ENCODE measurements around the gene SOX1.

Gene SOX1

DNA sequence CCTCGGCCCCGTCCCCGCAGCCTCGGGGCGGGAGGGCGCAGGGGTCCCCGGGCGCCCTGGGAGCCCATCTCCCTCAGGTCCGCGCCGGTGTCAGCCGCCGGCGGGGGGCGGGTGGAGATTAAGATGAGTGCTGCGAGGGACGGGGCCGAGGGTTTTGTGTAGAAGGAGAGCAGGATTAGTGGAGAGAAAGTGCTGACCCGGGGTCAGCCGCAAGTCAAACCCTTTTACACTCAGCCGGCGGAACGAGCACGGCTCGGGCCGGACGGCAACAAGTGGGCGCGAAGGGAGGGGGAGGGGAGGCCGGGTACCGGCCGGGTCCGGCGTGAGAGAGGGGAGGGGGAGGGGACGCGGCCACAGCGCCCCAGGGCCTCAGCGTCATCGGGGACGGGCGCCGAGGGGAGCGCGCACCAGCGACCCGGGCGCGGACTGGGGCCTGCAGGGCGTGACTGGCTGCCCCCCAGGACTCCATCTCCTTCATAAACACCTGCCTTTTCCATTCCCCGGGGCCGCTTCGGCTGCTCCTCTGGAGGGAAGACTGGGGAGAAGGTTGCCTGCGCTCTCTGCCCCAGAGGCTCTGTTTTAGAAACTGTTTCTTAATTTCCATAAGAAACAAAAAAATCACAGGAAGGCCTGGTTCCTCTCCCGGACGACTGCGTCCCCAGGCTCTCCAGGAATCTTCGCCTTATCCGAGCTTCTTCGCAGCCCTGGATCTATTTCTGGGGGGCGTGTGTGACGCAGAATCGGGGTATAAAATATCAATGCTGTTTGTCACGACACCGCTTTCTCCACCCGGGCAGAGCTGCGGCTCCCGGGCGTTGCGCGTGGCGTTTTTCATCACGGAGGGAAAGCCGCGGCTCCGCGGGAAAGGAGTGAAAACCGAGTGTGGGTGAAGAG is 6.5 kb downstream of the SOX1 start:
- no peak for DNase-seq

DNA sequence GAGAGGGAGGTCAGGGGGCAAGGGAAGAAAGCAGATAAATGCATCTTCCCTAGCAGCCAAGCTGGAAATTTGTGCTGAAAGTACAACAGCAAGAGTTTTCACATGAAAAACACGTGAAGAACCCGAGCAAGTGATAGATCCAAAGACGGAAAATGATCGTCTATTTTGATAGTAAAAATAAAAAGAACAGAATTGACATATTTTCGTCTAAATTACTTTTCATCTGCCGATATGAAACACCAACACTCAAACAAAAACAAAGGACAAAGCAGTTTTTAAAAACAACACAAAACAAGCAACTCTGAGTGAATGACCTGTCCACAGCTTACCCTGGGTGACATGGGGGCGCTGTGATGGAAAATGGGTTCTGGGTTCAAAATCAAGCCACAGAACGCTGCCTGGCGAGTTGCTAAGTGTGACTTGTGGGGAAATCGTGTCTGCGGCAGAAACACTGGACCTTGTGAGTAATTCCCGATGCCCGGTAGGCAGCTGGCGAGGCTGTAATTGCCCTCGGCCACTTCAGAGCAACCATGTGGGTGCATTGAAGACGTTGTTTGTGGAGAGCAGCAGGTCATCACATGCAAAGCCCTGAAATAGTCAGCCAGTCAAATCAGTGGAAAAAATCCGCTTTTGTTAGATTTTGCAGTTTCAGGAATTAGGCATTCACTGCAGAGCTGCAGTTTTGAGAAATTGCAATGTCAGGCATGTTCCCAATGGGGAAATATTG is 7.4 kb downstream of the SOX1 start:
- DNase-seq = no peak

DNA sequence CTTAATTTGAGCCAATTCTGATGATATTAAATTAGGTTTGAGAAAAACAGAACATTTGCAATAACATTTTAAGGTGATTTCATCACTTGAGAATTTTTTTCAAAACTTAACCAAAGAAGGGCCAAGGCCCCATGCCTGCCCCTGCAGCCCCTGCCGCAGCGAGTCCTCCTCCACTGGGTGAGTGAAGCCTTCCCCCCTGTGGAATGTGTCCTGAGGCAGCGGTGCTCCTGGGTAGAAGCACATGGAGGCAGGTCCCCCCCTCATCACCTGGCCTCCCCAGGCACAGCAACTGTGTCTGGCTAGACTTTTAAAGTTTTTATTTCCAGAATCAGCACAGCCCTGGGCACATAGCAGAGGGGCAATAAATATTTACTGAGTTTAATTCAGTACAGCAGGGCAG is 10.8 kb downstream of the SOX1 start:
- no peak for DNase-seq

DNA sequence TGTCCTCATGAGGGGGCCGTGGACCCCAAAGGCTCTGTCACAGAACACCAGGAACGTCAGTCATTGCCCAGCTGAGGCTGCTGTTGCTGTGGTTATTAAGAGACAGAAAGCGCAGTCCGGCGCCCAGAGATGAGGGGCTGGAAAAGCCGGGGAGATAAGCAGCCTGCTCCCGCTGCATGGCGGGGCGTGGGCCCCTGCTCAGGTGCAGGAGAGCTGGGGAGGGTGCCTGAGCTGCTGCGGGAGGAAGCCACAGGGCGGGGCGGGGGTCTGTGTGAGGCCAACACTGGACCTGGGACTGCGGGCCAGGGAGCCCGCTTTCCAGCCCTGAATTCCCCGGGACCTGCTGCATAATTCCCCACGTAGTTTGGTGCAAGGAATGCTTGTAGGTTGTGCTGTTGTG is 11.3 kb downstream of the SOX1 start:
- DNase-seq = no peak

DNA sequence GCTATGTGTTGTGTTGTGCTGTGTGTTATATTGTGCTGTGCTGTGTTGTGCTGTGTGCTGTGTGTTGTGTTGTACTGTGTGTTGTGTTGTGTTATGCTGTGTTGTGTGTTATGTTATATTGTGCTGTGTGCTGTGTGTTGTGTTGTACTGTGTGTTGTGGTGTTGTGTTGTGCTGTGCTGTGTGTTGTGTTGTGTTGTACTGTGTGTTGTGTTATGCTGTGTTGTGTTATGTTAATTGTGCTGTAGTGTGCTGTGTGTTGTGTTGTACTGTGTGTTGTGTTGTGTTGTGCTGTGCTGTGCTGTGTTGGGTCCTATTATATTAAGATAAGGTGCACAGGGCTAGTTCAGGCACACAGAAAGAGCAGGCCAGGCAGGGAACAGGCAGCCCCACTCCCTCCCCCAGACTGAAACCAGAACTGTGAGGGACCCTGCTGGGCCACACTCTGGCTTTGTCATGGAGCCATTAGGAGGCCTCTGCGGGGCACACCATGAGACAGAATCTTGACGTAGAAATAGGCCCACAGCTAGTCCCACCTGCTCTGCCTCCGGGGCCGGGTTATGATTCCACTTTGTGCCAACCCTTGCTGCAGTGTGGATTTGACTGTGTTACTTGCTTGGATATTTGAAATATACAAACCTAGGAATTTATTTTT is 12.1 kb downstream of the SOX1 start:
- DNase-seq = no peak

DNA sequence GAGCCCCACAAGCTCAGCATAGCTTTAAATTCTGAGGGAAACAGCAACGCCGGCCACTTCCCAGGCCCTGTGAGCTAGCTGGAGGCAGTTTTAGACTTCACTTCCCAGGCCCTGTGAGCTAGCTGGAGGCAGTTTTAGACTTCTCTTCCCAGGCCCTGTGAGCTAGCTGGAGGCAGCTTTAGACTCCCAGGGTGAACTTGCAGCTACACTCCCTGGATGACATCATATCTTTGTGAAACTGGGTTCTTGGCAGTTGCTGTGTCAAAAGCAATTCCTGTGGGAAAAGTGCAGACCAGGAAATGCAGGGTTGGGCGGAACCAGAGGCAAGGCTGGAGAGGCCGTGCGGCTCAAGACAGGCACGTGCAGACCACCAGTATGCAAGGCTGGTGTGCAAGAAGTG is 12.7 kb downstream of the SOX1 start:
- DNase-seq = no peak

DNA sequence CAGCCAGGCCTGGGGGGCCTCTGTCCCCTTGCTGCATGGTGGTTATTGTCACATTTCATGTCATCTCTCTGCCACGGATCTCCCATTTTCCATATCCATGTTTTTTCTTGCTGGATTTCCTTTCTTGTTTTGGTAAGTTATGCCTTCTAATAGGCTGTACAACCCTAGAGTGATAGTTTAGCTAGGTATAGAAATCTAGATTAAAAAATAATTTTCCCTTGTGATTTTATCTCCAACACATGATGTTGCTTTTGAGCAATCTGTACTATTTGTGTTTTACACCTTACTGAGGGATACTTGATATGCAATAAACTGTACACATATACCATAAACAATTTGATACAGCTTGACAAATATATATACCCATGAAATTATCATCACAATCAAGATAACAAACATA is 17.0 kb downstream of the SOX1 start:
- DNase-seq = no peak

DNA sequence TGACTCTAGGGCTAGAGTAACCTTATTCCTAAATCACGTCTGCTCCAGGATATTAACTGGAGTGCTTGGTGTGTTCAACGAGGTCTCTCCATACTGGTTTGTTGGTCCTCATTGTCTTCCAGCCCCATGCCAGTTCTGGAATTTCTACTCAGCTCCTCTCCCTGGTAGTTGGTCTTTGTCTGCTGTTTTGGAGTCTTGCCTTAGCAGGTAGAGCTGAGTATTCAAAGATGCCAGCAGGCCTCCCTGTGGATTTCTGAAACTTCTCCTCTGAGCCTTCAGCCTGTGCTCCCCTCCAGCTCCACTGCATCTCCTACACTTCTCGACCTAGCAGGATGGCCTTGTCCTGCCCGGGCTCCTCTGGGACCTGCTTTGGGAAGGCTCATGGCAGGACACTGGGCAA is 25.5 kb downstream of the SOX1 start:
- no peak for DNase-seq

DNA sequence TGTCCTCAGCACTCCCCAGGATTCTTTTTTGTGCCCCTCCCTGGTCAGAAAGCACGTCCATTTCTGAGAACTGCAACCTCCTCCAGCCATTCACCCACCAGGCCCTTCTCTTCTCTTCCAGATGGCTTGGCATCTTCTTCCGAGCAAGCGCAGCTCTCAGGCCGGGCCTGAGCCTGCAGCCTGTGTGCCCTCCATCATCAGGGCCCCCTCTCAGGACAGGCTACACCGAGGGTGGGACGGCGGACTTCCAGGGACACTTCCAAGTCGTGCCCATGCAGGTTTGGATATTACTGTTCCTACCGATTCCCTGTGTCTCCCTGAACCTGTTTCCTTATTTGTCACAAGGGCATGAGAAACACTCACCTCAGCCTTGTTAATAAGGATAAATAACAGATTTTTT is 28.4 kb downstream of the SOX1 start:
- no peak for DNase-seq

DNA sequence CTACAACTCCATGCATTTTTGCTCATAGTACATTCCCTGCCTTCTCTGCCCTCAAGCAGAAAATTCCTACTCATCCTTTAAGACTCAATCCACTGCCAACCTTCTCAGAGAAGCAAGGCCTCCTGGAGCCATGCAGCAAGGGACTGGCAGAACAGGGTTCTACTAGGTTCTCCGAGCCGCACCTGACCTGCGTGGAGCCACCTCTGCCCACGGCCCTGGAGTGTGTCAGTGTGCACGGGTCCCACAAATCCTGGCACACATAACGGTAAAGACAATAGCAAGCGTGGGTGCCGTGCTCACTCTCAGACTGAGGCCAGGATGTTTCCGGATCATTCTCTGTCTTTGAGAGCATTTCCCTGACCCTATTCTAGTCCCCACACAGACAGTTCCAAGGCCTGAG is 30.0 kb downstream of the SOX1 start:
- no peak for DNase-seq

DNA sequence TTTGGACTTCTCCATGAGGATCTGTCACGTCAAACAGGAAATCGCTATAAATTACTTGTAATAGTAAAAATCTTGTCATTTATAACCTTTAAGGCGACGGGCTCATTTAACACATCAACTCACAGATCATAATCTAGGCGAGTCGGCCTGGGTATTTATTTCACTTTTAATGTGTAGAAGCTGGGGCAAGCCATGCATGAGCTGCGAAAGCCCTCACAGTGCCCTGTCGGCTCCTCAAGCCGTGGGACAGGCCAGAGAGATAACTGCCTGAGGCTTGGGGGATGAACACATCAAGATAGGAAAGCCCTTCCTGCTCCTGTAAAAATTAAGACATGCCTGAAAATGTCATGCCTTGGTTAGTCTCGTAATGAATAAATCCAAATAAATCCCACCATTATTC is 30.8 kb downstream of the SOX1 start:
- DNase-seq = no peak

DNA sequence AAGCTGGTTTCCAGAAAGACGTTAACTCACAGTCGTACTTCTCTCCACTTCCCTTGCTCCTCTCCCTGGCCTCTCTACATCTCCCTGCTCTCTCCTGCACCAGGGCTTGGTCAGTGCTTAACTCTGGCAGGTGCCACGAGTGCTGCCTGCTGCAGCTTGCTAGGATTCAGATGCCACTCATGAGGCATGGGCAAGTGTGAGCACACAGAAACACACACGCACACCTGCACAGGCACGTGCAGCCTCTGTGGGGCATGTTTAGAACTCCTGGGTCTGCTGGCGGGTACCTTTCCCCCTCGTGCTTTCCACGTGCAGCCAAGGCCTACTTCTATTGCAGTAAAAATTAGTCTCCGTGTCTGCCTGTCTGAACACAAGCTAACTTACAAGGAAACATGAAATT is 31.8 kb downstream of the SOX1 start:
- DNase-seq = no peak

DNA sequence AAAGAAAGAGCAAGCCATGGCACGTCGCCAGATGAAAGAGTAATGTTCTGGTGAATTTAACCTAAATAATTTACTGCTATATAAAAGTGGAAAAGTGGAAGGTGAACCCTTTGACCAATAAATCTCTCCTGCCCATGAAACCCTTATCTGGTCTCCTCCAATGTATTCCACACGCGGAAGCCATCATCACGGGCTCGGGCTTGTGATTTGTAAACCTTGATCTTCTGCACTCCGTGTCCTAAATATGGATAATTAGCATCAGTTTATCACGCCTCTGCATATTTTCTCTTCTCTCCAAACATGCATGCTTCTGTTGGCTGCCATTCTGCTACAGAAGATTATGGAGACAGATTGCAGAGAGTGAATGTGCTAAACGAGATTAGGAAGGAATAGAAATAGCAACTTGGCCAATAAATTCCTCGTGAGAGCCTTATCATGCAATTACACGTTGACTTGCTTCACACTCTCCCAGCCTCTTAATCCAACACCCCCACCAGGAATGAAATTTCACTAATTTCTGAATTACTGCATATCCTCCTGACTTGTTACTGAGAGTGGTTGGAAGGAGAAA is 34.5 kb downstream of the SOX1 start:
- no peak for DNase-seq

DNA sequence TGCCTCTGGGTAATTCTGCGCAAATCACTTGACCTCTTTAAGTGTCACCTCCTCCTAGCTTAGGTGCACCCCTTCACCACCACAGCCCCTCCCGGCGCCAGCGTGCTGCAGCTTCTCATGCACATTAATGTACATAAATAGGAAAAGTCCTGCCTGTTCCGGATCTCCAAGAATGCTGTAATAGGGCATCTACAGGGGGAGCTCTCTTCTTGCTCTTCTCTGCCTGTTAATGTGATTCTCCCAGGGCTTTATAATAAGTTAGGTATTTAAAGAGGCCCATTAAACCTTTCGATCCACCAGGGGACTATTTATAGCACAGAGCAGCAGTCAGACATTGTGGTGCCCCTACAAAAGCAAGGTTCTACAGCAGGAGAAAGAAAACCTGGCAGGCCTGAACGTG is 35.3 kb downstream of the SOX1 start:
- no peak for DNase-seq

DNA sequence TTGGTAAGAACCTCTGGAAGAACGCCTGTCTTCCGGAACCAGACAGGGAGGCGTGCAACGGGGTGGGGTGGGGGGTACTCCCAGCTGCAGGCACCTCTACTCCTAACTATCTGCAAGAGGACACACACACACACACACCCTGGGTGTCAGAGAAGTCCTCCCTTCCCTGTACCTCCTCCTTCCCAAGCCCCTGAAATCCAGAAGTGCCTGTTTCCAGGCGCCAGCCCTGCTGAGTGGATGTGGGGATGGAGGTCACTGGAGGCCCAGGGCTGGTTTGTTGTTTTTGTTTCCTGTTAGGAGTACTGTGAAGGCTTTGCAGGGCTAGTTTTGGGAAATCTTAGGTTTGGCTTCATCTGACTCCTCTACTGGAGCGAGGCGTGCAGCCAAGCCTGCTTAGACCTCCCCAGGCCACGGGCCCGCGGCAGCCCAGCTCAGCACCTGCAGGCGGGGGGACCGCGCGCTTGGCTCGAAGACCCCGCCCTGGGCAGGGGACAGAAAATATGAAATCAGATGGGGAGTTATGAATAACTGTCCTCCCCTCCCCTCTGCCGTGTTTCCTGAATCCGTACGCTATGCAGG is 36.4 kb downstream of the SOX1 start:
- DNase-seq = no peak

DNA sequence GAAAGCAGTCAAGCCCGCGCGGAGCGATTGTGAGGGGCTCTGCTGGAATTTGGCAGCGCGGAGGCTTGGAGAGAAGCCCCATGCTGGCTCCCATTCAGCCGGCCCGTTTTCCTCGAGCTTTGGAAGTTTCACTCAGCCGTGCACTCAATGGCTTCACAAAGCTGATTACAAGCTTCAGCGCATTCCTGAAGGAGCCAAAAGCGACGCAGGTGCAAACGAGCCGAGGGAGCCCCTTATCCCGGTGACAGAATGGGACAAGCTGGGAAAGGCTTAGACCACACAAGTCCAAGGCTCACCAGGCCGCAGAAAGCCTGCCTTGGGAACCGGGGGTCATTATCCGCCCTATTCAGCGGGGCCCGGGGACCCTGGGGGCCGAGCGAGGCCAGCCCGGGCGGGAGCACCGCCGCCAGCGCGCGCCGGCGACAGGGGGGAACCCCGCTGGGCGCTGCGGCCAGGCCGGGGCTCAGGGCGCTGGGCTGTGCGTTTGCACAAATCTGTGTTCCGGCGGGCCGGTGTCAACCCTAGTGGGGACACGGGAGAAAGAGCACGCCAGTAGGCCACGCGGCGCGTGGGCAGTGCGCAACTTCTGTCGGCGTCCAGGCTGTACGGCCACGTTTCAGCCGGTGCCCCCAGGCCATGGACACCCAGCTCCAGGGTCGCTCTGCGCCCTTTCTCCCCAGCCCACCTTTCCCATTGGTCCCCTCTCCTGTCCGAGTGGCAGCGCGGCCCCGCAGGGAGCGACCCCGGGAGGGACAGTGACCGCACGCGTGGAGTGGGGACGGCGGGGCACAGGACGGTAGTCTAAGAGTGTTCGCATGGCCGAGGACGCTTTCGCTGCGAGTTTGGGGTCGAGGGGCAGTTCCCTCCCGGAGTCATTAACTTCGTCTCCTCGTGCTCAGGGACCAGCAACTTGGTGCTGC is 37.3 kb downstream of the SOX1 start:
- no peak for DNase-seq

DNA sequence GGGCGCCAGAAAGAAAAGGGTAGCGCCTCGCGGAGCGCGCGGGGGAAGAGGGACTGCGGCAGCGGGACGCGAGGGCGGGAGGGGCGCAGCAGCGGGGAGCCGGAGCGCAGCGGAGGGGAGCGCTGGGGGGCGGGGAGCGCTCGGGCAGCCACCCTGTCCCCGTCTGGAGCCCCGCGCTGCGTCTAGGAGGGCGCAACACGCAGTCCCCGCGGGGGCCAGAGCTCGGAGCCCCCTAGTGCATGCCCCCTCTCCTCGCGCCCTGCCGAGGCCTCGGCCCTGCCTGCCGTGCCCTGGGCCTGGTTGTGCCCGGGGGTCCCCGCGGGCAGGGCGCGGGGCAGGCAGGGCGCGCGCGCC is 37.9 kb downstream of the SOX1 start:
- DNase-seq = no peak

DNA sequence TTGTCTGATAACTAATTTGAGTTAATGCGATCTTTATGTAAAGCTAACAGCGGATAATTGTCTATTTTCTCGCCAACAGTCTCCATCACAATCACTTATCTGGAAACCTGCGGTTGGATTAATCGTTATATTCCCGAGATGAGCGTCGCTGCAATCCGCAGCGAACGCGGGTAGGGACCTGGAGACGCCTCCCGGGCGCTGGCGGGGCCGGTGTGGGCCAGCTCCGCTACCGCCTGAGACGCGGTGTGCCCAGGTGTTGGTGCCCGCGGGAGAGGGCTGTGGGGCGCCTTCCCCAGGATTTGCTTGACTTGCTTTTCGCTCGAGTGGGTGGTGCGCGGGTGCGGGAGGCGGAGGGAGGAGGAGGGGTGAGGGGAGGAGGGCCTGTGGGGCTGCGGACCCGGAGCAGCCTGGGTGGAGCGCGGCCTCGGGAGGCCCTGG is 38.3 kb downstream of the SOX1 start:
- DNase-seq = no peak

DNA sequence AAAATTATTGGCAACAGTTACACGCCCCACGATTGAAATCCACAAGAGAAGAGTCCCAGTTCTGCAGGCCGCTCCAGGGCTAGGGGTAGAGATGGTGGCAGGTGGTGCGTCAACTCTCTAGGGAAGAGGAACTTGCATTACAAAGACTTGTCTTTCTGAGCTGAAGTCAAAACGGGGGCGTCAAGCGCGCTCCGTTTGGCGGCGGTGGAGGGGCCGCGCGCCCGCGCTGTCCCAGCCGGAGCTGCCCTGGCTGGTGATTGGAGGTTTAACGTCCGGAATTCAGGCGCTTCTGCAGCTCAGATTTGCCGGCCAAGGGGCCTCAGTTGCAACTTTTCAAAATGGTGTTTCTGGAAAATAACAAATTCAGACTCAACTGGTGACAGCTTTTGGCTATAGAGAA is 38.9 kb downstream of the SOX1 start:
- DNase-seq = no peak

DNA sequence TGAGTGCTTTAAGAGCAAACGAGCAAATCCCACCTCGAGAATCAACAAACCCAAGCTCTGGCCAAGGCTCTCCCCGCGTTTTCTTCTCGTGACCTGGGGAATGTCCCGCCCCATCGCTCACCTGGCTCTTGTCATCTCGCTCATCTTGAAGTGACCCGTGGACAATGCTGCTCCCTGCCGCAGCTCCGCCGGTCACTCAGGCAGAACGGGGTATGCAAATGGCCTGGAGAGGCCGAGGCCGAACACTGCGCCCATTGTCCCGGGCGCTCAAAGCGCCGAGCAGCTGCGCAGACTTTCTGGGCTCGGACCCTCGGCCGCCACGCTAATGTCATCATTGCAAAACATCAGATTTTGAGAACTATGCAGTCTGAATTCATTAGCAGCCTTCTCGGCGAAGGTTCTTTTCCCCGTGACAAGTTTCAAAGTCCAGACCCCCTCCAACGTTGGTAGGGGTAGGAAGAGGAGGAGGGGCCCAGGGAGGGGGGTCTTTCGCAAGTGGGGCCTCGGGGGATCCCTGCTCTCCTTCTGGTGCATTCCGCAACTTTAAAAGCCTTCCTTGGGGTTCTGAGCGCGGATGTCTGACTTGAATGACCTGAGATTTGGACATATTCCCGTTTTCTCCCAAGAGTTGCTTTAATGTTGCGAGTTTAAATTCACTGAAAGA is 39.7 kb downstream of the SOX1 start:
- no peak for DNase-seq

DNA sequence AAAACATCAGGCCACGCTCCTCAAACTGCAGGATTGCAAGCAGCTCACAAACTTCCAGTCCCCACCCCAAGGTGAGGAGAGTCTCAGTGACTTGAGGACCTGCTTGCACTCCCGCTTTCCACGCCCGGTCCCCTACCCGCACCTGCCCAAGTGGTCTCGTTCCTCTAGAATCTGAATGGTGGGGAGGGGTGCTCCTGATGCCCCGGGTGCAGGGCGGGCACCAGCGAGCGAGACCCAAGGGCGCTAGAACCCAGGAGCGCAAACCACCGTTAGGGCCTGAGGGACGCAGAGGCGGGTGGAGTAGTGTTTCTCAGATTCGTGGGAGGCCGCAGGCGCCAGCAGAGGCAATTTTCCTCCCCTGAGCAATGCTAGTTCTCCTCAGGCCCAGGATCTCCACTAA is 40.3 kb downstream of the SOX1 start:
- DNase-seq = no peak

DNA sequence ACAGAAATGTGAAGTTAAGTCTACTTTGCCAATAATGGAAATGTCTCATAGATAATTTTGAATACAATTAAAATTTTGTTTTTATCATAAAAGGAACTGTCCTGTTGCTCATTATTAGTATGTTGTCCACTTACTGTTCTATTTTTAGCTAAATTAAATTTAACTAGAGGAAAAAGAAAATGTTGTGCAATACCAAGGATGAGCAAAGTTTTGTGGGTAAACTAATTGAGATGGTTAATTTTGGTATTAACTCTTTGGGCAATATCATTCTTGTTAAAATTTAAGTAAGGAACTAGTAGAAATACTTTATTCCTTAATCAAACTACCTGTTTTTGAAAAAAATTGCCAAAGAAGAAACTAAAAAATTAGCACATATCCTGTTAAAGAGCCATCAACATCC is 43.5 kb downstream of the SOX1 start:
- no peak for DNase-seq
